NCI-H128 (cell line): ENCODE data around the gene PAX6.

ENCODE experiments used
- DNase-seq: peaks from one replicate; lab custom pipeline; 2025; ENCODE audit not compliant: unreplicated experiment; lab: John Stamatoyannopoulos, UW

PAX6 gene

GRCh38 chr11:31809541-31809856 is 1.6 kb downstream of the PAX6 start:
- no peak for DNase-seq

- DNase-seq: no peak
These were observed 2.2 kb downstream of the PAX6 start for GRCh38 chr11:31808721-31809540.

- DNase-seq: no peak
These were observed 3.1 kb downstream of the PAX6 start for GRCh38 chr11:31807799-31808667.

DNA sequence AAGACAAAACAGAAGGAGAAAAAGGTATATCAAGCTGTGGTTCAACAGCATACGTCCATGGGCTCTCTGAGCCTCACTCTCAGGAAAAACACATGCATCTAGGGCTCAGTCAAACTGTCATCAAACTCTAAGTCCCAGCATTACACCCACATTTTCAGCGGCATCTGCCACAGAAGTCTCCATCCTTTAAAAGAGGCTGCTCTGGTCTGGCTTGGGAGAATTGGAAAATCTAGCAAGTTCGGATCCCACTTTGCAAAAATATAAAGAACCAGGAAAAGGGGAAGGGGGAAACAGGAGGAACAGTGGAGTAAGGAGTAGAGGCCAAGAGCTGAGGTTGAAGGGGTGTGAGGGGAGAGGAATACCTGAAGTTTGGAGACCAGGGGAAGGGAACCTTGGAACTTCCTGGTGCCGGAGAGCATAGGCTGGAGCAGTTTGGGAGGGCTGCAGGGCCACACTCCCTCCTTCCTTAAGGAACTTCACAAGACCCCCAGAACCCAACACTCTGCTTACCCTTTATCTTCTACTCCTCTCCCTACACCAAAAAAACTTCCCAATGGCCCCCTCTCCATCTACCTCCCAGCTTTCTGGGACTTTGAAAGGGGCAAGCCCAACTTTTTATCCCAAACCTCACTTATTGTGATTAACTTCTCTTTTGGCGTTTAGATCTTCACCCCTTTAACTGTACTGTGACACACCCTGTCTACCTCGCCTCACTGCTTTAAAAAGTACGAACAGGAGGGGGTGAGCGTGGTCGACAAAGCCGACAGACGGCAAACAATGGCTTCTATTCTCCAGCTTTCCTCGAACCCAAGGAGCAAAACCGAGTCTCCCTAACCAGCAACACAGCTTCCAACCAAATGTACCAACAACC is 4.0 kb downstream of the PAX6 start:
- no peak for DNase-seq

GRCh38 chr11:31806186-31806927 is 4.8 kb downstream of the PAX6 start:
- no peak for DNase-seq

GRCh38 chr11:31805629-31806185 is 5.4 kb downstream of the PAX6 start:
- no peak for DNase-seq

GRCh38 chr11:31805037-31805628 is 6.0 kb downstream of the PAX6 start:
- no peak for DNase-seq

DNA sequence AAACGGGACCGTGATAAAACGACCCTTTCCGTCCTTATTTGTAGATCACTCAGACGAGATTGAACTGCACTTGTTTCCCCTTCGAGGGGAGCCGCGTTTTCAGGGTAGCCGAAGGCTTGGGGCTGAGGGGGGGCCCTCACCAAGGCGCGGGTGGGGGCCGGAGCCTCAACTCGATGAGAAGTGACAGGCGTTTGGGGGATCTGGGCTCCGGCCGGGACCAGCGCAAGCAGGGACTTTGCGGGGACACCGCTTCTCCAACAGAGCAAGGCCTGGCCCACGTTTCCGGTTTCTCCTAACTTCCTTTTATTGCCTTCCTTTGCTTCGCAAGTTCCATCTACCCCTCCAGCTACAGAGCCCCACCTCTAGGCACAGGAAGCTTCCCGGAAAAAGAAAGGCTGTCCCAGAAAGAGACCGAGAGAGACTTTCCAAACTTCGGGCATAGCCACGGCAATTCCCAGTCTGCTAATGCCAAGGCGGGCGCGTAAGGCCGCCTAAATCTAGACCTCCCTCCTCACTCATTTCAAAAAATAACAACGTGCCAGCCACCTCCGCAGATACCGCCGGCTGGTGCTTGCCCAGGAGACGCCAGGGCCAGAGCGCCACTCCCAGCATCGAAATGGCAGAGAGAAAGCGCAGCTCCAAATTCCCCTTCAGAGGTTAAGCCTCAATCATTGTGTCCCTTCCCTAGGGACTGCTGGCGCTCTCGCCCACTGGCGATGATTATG is 6.6 kb downstream of the PAX6 start:
- no peak for DNase-seq

GRCh38 chr11:31803813-31804311 is 7.3 kb downstream of the PAX6 start:
- no peak for DNase-seq

GRCh38 chr11:31802990-31803812 is 7.9 kb downstream of the PAX6 start:
- no peak for DNase-seq

DNA sequence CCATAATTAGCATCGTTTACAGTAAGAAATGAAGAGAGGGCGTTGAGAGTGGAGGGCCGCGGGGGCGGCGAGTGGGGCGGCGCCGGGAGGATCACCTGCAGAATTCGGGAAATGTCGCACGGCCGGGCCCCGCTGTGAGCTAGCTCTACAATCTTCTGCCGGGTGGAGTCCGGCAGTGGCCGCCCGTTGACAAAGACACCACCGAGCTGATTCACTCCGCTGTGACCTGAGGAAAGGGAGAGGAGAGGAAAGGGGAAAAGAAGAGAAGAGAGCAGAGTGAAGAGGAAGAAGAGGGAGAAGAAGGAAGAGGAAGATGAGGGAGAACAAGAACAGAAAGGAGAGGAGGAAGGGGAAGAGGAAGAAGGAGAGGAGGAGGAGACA is 8.5 kb downstream of the PAX6 start:
- no peak for DNase-seq

- no peak for DNase-seq
These were observed 9.0 kb downstream of the PAX6 start for GRCh38 chr11:31802000-31802551.

DNA sequence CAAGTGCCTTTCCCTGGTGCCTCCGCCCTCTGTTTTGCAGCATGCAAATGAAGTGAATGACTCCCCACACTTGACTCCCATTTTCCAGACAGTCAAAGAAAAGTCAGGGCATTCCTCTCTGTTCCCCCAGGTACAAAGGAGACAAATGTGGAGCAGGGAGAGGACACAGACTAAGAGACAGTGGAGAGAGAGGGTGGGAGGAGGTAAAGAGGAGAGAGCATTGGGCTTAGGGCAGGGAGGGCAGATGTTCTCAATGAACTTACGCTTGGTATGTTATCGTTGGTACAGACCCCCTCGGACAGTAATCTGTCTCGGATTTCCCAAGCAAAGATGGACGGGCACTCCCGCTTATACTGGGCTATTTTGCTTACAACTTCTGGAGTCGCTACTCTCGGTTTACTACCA is 9.8 kb downstream of the PAX6 start:
- DNase-seq: no peak

DNA sequence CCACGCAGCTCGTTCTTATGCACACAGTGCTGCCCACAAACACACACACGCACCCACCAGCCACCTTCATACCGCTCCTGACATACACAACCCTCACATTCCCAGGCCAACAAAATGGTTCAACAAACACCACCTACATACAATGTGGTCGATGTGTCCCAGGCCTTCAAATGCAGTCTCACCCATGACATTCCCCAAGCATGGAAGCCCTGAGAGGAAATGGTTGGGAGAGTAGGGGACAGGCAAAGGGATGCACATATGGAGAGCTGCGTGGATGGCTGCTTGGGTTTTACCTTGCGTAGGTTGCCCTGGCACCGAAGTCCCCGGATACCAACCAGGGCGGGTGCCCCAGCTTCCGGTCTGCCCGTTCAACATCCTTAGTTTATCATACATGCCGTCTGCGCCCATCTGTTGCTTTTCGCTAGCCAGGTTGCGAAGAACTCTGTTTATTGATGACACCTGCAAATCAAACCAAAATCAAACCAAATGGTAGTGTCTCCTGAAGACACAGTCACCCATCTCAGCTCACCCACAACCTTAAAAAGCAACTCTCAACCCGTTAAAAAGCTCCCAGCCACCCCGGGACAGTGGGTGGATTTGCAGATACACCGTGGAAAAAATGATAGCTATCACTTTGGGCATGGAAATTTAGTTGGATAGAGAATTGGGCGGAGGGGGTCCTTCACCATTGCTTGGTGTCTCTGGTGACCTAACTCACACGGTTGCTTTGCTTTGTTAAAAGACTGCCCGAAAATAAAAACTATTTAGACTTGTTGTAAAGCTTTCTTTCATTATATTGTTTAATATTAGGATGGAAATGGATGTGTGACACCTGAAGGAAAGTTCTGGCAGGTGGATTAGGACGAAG is 10.5 kb downstream of the PAX6 start:
- no peak for DNase-seq

DNA sequence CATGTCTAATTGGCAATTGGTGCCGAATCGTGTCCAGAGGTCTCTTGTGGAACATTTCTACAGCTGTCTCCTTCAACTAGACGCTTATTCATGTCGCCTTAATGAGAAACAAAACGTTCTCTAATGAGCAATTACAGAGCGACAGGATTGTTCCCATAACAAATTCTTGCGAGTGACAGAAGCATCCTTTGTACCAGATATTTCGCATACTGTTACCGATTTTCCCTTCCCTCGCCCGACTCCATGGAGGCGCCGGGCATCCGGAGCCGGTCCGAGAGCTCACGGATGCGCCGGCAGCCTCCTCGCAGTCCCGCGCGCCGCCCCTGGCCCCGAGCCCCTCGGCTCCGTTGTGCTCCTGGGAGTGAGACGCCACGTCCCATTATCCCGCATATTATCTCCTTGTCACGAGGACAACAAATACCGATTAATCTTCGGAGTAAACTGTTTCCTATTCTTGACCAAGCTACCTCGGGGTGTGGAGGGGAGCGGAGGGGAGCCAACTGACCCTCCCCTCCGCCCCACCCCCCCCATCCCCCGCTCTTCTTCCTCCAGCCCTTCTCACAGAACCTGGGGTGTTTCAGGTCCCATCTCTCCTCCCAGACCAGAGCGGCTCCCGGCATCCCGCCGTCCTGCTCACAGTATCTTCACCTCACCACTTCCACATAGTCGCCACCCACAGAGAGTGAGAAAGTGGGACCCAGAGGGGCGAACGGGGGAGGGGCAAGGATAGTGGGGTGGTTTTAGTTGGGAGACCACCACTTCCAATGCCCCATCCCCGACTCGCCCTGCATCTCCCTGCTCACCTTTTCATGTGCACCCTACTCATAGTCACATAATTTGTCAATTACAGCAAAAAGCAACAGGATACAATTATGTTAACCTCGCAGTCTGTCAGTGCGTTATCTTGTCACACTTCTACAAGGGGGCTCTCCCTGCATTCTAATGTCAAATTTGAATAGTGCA is 11.4 kb downstream of the PAX6 start:
- no peak for DNase-seq
